Effector memory CD4-positive, alpha-beta T cell (primary cell): ENCODE measurements around the gene SCARF1.

Experiments
- DNase-seq, 3 donors: peaks; one replicate each; pipeline ENCODE4 v3.0.0-alpha.2; 2020
- H3K27ac ChIP-seq: 2 replicates; pipeline ENCODE4 v1.7.0; 2013; ENCODE audit warnings: mild to moderate bottlenecking, low read length, moderate library complexity; ENCODE audit not compliant: insufficient read depth, poor library complexity, severe bottlenecking
- H3K27me3 ChIP-seq: replicated peaks from 2 replicates; pipeline ENCODE4 v1.7.0; 2013; ENCODE audit warnings: mild to moderate bottlenecking, low read length; ENCODE audit not compliant: insufficient read depth, control insufficient read depth, poor library complexity, severe bottlenecking
- H3K36me3 ChIP-seq: 2 replicates; pipeline ENCODE4 v1.7.0; 2013; ENCODE audit warnings: mild to moderate bottlenecking, low read length, moderate library complexity; ENCODE audit not compliant: control insufficient read depth, insufficient read depth
- H3K4me1 ChIP-seq: 2 replicates; pipeline ENCODE4 v1.7.0; 2013; ENCODE audit warnings: low read length, mild to moderate bottlenecking; ENCODE audit not compliant: control insufficient read depth, insufficient read depth, poor library complexity, severe bottlenecking
- H3K4me3 ChIP-seq: 2 replicates; pipeline ENCODE4 v1.7.0; 2013; ENCODE audit warnings: low read length, low read depth, mild to moderate bottlenecking; ENCODE audit not compliant: insufficient read depth, poor library complexity, severe bottlenecking
- H3K9me3 ChIP-seq: 2 replicates; pipeline ENCODE4 v1.7.0; 2013; ENCODE audit warnings: mild to moderate bottlenecking, low read length, moderate library complexity; ENCODE audit not compliant: control insufficient read depth

Gene SCARF1

DNA sequence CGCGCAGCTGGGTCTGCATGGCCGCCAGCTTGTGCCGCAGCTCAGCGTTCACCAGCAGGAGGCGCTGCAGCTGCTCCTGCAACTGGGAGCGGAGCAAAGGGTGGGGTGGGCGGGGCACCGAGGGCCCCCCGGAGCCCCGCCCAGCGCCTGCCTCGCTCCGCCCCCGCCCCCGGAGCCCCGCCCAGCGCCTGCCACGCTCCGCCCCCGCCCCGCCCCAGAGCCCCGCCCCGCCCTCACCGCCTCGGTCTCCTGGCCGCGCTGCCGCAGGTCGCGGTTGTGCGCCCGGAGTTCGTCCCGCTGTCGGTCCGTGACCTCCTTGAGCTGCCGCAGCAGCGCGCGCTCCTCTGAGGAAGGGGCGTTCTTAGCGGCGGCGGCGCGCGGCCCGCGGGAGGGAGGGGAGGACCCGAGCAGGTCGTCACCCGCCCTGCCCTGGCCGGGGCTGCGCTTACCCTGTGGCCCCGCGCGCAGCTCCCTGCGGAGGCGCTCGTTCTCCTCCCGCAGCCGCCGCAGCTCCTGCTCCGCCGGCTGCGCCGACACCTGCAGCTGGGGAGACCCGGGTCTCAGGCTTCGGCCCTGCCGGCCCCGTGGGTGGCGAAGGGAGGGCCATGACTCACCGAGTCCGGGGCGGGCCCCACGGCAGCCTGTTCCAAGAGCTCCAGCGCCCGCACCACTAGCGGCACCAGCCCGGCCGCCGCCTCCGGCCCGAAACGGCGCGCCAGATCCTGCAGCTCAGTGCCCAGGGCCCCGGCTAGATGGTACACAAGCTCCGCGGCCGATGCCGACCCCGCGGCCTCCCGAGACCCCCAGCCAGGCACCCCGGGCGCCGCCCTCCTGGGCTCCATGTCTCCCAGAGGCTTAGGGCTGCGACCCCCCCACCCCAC, 3.7 kb upstream of the SCARF1 start:
- Histone ChIP-seq H3K4me1 (peaks cover 22% of the 10 kb centered on the region), H3K27ac (peak overlapping the region; percentile 66), H3K9me3 (no peaks in the 10 kb centered on the region), H3K36me3 (peaks cover 43% of the 10 kb centered on the region), H3K4me3 (peak overlapping the region; percentile 68), H3K27me3 (no peaks in the 10 kb centered on the region)
- peak; percentile 89 to 94 (median 92) for DNase-seq

DNA sequence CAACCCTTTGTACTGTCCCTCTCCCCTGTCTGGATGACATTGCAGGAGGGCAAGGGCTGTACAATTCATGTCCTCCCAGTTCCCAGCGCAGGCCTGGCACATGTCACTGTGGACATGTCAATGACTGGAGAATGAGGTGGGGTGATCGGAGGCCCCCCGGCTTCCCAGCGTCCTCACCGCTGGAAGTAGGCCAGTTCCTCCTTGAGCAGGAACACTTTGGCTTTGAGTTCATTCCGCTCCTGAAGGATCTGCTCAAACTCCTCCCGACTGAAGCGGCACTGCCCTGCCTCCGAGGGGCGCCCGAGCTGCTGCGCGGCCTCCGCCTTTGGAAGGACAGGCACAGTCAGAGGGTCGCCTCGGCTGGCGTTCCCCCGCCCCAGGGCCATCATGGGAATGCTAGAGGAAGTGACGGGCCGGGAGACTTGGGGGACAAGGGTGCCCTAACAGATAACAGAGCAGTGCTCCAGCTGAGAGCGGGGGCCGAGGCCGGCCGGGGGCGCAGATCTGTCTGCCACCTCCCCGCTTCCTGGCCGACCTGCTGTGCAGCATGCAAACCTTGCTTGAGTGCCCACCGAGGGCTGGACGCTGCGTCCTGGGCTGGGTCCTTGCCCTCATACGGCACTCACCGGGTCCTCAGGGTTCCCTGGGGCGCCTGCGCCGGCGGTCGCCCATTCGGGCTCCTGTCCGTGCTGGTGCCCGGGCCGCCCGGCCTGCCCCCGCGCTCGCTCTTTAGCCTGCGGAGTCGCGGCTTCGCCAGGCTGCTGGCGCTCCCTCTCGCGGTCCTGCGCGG, 2.8 kb upstream of the SCARF1 start:
- peaks cover 31% of the 10 kb centered on the region for H3K4me1 ChIP-seq

DNA sequence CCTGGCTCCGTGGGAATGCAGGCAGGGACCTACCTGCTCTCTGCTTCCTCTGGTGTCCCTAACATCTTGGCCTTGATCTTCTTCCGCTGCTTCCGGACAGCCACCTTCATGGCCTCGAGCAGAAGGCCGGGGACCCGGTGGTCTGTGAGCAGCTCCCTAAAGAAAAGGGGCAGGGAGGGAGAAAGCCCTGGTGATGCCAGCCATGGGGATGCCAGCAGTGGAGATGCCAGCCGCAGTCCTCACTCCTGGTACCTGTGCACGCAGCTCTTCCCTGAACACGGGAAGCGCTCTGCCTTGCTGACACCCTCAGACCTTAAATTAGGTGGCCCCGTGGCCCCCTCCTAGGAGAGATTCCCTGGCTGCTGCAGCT, 2.3 kb upstream of the SCARF1 start:
- Histone ChIP-seq H3K27me3 (no peaks in the 10 kb centered on the region), H3K4me3 (no peak overlapping the region), H3K27ac (no peak overlapping the region), H3K4me1 (peaks cover 31% of the 10 kb centered on the region), H3K36me3 (peaks cover 29% of the 10 kb centered on the region), H3K9me3 (no peaks in the 10 kb centered on the region)
- no peak for DNase-seq

More for the DNA sequence above, 2.8 kb upstream of the SCARF1 start:
- Histone ChIP-seq H3K4me3 (peak overlapping the region; percentile 52), H3K27me3 (no peaks in the 10 kb centered on the region), H3K9me3 (no peaks in the 10 kb centered on the region), H3K36me3 (peaks cover 35% of the 10 kb centered on the region), H3K27ac (peak overlapping the region; percentile 35)
- DNase-seq: no peak

DNA sequence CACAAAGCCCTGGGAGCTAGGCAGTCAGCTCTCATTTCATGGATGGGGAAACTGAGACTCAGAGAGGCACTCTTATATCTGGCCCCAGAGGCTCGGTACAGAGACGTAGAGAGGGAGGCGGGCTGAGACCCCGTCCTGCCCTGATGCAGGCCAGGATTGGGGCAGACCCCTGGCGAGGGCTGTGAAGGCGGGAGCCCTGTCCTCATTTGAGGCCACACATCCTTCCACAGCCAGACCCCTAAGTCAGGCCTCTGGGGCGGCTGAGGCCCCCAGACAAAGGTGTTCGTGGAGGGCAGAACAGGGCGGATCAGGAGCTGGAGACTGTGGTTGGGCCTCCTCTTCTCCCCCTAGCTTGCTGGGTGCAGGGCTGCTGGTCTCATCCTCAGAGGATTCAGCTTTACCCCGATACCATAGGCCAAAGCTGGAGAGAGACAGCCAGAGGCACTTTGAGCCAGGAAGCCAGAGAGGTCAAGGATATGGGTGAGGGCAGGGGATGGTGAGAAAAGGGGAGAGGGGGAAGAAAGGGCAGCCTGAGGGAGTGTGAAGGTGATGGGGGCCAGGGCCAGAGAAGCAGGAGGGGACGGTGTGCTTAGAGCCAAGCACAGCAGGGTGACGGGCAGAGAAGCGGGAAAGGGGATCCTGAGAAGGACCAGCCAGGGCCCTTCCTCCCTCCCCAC, 805 bp upstream of the SCARF1 start:
- H3K4me3 ChIP-seq: no peak overlapping the region
- no peaks in the 10 kb centered on the region for H3K9me3 ChIP-seq
- peaks cover 31% of the 10 kb centered on the region for H3K4me1 ChIP-seq
- peaks cover 15% of the 10 kb centered on the region for H3K36me3 ChIP-seq
- no peak for DNase-seq
- no peak overlapping the region for H3K27ac ChIP-seq
- no peaks in the 10 kb centered on the region for H3K27me3 ChIP-seq

DNA sequence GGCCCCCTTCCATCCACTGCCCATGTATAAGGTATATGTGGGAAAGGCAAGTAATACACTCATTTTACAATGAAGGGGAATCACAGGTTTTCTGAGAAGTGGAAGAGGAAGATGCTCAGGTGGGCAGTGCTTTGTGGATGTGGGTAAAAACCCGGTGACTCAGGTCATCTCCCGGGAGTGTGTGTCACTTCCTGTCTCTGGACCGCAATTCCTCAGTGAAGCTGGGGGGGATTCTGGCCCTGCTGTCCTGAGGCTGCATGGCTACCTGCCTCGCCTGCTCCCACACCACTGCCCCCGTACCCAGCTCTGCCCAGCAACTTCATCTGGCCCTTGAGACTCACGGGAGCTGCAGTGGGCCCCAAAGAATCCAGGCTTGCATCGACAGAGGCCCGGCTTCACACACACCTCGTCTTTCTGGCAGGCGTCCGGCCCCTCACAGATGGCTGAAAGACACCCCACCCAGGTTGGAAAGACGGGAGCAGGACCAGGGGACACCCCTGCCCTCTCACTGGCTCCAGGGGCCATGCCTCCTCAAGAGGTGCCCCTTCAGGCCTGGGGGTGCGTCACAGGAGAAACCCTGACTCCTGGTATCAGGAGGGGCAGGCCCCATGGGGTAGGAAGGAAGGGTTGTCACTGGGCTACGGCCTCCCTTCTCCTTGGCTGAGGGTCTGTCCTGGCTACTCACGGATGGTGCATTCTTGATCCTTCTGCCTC, 882 bp downstream of the SCARF1 start:
- no peak overlapping the region for H3K4me3 ChIP-seq
- peaks cover 26% of the 10 kb centered on the region for H3K4me1 ChIP-seq
- H3K27me3 ChIP-seq: no peaks in the 10 kb centered on the region
- H3K9me3 ChIP-seq: no peaks in the 10 kb centered on the region
- no peak for DNase-seq
- no peak overlapping the region for H3K27ac ChIP-seq
- H3K36me3 ChIP-seq: no peaks in the 10 kb centered on the region

DNA sequence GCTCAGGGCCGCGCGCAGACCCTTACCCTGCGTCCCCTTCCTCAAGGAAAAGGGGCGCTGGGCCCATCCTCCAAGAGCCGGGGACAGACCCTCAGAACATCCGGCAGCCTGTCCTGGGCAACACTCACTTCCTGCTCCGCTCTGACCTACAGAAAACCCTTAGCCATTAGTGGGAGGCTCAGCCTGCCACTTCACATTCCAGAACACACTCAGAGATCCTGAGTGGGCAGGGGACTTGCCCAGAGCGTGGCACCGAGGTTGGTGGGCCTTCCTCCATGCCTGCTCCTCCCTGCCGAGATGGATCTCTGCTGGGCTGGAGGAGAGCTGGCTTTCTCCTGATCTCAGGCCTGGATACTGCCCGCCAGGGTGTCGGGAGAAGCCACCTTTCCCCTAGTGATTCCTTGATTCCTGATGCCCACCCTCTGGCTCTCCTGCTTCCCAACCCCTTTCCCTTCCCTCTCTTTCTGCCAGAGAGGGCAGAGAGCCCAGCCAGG, 1.5 kb downstream of the SCARF1 start:
- no peaks in the 10 kb centered on the region for H3K36me3 ChIP-seq
- peak overlapping the region; percentile 48 for H3K4me3 ChIP-seq
- DNase-seq: no peak
- H3K9me3 ChIP-seq: no peaks in the 10 kb centered on the region
- peaks cover 25% of the 10 kb centered on the region for H3K4me1 ChIP-seq
- no peaks in the 10 kb centered on the region for H3K27me3 ChIP-seq
- H3K27ac ChIP-seq: no peak overlapping the region

DNA sequence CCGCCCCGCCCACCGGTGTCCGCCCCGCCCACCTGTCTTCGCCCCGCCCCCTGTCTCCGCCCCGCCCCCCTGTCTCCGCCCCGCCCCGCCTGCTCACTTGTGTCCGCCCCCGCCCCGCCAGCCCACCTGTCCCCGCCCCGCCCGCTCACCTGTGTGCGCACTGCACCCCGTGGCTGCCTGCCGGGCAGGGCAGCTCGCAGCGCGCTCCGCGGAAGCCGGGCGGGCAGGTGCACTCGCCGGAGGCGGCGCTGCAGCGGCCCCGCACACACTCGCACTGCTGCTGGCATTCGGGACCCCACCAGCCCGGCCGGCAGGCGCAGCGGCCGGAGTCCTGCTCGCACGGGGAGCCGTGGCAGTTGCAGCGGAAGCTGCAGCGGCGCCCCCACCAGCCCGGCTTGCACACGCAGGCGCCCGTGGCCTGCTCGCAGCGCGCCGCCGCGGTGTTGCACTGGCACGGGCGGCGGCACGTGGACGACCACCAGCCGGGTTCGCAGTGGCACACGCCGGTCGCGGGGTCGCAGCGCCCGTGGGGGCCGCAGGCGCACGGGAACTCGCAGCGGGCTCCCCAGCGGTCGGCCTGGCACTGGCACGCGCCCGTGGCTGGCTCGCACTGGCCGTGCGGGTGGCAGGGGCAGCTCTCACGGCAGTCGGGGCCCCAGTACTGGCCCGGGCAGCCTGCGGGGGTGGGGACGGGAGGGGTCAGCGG, 2.1 kb downstream of the SCARF1 start:
- H3K36me3 ChIP-seq: no peaks in the 10 kb centered on the region
- peak overlapping the region; percentile 48 for H3K4me3 ChIP-seq
- H3K27ac ChIP-seq: no peak overlapping the region
- no peaks in the 10 kb centered on the region for H3K9me3 ChIP-seq
- no peaks in the 10 kb centered on the region for H3K27me3 ChIP-seq
- peak; percentile 68 to 73 (median 70) for DNase-seq
- peaks cover 22% of the 10 kb centered on the region for H3K4me1 ChIP-seq

DNA sequence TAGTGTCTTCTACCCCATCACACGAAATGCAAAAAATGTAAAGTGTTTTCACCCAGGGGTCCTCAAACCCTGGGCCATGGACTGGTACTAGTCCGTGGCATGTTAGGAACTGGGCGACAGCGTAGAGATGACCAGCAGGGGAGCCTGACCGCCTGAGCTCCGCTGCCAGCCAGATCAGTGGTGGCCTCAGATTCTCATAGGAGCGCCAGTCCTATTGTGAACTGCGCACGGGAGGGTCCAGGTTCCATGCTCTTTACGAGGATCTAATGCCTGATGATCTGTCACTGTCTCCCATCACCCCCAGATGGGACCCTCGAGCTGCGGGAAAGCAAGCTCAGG, 4.5 kb downstream of the SCARF1 start:
- Histone ChIP-seq H3K4me1 (peaks cover 16% of the 10 kb centered on the region), H3K4me3 (no peak overlapping the region), H3K9me3 (no peaks in the 10 kb centered on the region), H3K27ac (no peak overlapping the region), H3K36me3 (no peaks in the 10 kb centered on the region), H3K27me3 (no peaks in the 10 kb centered on the region)
- DNase-seq: no peak
